NCI-H524 (cell line): Measurements from ENCODE around the gene GGTLC2.
"Not testable (repeated sequence)": the region's sequence is repeated elsewhere in the genome, so short reads cannot be mapped to it uniquely, and the experiment has no call there.

Source experiments
- DNase-seq, 2 experiments: peaks; one replicate each; lab custom pipeline; 2025; lab: John Stamatoyannopoulos, UW

GGTLC2 gene

GRCh38 chr22:22638313-22638712 is 6.1 kb upstream of the GGTLC2 start:
- DNase-seq, result peak; percentile 8 to 39

- DNase-seq, result not testable (repeated sequence)
These were observed 2.2 kb upstream of the GGTLC2 start for GRCh38 chr22:22642255-22642654.

- DNase-seq, result not testable (repeated sequence)
These were observed 1.6 kb downstream of the GGTLC2 start for GRCh38 chr22:22645969-22646368.

GRCh38 chr22:22647952-22648351 is 3.5 kb downstream of the GGTLC2 start:
- not testable (repeated sequence) for DNase-seq

- not testable (repeated sequence) for DNase-seq
These were observed 4.6 kb downstream of the GGTLC2 start for GRCh38 chr22:22648863-22649536.

- DNase-seq, result not testable (repeated sequence)
These were observed 5.3 kb downstream of the GGTLC2 start for GRCh38 chr22:22649761-22650160.

- not testable (repeated sequence) for DNase-seq
These were observed 6.0 kb downstream of the GGTLC2 start for GRCh38 chr22:22650398-22650797.

- DNase-seq, result not testable (repeated sequence)
These were observed 6.5 kb downstream of the GGTLC2 start for GRCh38 chr22:22650803-22651515.

GRCh38 chr22:22651593-22651992 is 7.2 kb downstream of the GGTLC2 start:
- DNase-seq, result peak; percentile 54 to 77

- peak; percentile 11 to 36 for DNase-seq
These were observed 7.7 kb downstream of the GGTLC2 start for GRCh38 chr22:22652102-22652501.

- not testable (repeated sequence) for DNase-seq
These were observed 8.2 kb downstream of the GGTLC2 start for GRCh38 chr22:22652573-22652972.

- DNase-seq, result peak in 1 of 2 experiments; percentile 40
These were observed 9.4 kb downstream of the GGTLC2 start for GRCh38 chr22:22653677-22654381.

- DNase-seq, result no peak
These were observed 11.3 kb downstream of the GGTLC2 start for GRCh38 chr22:22655452-22656290.

GRCh38 chr22:22657712-22658111 is 13.3 kb downstream of the GGTLC2 start:
- DNase-seq, result peak; percentile 84 to 92

GRCh38 chr22:22661275-22661674 is 16.9 kb downstream of the GGTLC2 start:
- DNase-seq, result no peak

GRCh38 chr22:22662095-22662494 is 17.7 kb downstream of the GGTLC2 start:
- no peak for DNase-seq

GRCh38 chr22:22663861-22664800 is 19.7 kb downstream of the GGTLC2 start:
- DNase-seq, result no peak

GRCh38 chr22:22666307-22667091 is 22.1 kb downstream of the GGTLC2 start:
- peak; percentile 15 to 72 for DNase-seq

GRCh38 chr22:22667966-22668880 is 23.8 kb downstream of the GGTLC2 start:
- peak in 1 of 2 experiments; percentile 31 for DNase-seq
